Measurements from ENCODE around the gene AARS1.
"Not testable (repeated sequence)": the region's sequence is repeated elsewhere in the genome, so short reads cannot be mapped to it uniquely, and the experiment has no call there.

The AARS1 gene

DNA sequence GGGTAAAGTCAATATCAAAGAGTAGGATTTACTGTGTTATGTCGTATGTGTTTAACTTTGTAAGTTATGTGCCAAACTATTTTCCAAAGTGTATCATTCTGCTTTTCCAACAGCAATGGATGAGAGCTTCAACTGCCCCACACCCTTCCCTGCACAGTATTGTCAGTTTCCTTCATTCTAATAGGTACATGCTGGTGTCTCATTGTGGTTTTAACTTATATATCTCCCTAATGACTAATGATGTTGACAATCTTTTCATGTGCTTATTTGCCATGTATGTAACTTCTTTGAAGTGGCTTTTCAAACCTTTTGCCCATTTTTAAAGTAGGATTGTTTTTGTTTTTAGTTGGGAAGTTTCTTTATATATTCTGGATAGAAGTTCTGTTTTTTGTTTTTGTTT, 13.4 kb upstream of the AARS1 start:
- no peak overlapping the region for H3K27ac ChIP-seq (ENCODE audit: low read depth, low read length)
- no peak overlapping the region for H2AFZ ChIP-seq (ENCODE audit: low read length, unreplicated experiment)
- H3K27me3 ChIP-seq (ENCODE audit: insufficient read depth, low read length), result no peaks in the 10 kb centered on the region
- H3K4me1 ChIP-seq (ENCODE audit: control insufficient read depth, insufficient read depth, low read length, unreplicated experiment), result peaks cover 6% of the 10 kb centered on the region
- peaks cover 59% of the 10 kb centered on the region for H3K79me2 ChIP-seq (ENCODE audit: control insufficient read depth, insufficient read depth, low read length, unreplicated experiment)
- no peak overlapping the region for H3K4me3 ChIP-seq (ENCODE audit: low read depth, low read length)
- peaks cover 11% of the 10 kb centered on the region for H3K36me3 ChIP-seq (ENCODE audit: insufficient read depth, low read length)

DNA sequence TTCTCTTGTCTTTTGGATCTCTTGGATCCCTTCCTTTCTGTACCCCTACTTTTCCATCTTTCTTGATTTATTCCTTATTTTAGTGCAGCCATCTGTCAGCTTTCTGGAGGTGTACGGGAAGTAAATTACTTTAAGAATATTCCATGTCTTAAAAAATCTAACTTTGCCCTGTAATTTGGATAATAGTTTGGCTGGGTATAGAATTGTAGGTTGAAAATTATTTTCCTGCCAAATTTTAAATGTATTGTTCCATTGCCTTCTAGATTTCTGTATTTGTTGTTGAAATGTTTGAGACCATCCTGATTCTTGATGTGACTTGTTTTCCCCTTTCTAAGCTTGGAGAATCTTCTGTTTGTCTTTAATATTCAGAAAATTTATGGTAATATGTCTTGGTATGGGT, 11.8 kb upstream of the AARS1 start:
- peaks cover 47% of the 10 kb centered on the region for H3K79me2 ChIP-seq (ENCODE audit: control insufficient read depth, insufficient read depth, low read length, unreplicated experiment)
- H3K4me3 ChIP-seq (ENCODE audit: low read depth, low read length), result no peak overlapping the region
- peaks cover 6% of the 10 kb centered on the region for H3K4me1 ChIP-seq (ENCODE audit: control insufficient read depth, insufficient read depth, low read length, unreplicated experiment)
- no peaks in the 10 kb centered on the region for H3K27me3 ChIP-seq (ENCODE audit: insufficient read depth, low read length)
- H2AFZ ChIP-seq (ENCODE audit: low read length, unreplicated experiment), result no peak overlapping the region
- H3K27ac ChIP-seq (ENCODE audit: low read depth, low read length), result no peak overlapping the region
- peaks cover 11% of the 10 kb centered on the region for H3K36me3 ChIP-seq (ENCODE audit: insufficient read depth, low read length)

DNA sequence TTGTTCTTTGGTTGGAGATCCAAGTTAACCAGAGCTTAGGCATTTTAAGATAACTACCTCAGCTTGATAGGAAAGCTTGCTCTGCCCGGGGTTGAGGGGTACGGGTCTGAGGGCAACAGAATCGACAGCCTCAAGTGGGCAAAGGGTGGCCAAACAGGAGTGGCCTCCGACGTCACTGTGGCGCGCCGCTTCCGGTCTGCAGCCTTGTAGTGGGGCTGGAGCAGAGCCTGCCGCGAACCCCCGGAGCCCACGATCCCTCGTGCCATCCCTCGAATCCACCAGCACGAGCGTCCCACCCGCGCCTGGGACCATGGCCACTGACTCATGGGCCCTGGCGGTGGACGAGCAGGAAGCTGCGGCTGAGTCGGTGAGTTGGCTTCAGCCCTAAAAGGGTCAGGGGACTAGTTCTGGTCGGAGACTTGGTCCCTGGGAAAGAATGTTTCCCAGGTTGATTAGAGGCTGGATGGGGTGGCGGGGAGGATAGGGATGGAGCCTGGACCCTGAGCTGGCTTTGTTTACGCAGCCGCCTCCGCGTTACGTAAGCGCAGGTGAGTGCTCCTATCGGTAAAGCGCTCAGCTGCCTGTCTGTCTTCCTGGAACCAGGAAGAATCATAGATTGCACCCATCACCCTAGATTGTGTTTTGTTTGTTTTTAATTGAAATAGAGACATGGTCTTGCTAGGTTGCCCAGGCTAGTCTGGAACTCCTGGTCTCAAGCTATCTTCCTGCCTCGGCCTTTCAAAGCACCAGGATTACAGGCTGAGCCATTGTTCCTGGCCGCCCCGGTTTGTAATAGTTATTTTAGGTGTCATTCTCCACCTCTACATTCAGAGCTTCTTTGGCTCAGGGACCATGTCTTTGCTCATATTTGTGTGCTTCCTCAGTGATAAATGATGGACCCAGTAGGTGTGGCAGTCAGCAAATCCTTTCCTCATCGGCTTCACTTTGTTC, 10.0 kb upstream of the AARS1 start, which contains the start of gene DDX19B:
DDX19B (plus strand) TSS at position 199 of the 951 bp plus-strand sequence; CDS start at position 311, 112 bp downstream.
- Histone ChIP-seq H3K4me1 (ENCODE audit: control insufficient read depth, insufficient read depth, low read length, unreplicated experiment) (no peaks in the 10 kb centered on the region), H3K27me3 (ENCODE audit: insufficient read depth, low read length) (no peaks in the 10 kb centered on the region), H3K79me2 (ENCODE audit: control insufficient read depth, insufficient read depth, low read length, unreplicated experiment) (peaks cover 35% of the 10 kb centered on the region), H3K4me3 (ENCODE audit: low read depth, low read length) (peak within 1 kb of the TSS; percentile 98), H2AFZ (ENCODE audit: low read length, unreplicated experiment) (peak within 1 kb of the TSS; percentile 97), H3K36me3 (ENCODE audit: insufficient read depth, low read length) (peaks cover 11% of the 10 kb centered on the region), H3K27ac (ENCODE audit: low read depth, low read length) (peak within 1 kb of the TSS; percentile 76)

DNA sequence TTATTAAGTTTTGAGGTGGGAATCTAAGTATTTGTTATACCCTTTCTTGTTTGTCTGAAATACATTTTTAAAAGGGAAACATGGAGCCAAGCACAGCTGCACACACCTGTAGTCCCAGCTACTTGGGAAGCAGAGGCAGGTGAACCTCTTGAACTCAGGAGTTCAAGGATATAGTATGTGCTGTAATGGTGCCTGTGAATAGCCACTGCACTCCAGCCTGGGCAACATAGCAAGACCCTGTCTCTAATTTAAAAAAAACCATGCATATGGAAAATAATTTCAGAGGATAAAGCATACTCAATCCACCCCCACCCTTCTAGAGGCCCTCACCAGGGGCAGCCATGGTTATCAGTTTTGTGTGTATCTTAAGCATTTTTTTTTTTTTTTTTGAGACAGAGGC, 6.3 kb upstream of the AARS1 start:
- Histone ChIP-seq H3K4me1 (ENCODE audit: control insufficient read depth, insufficient read depth, low read length, unreplicated experiment) (no peaks in the 10 kb centered on the region), H3K36me3 (ENCODE audit: insufficient read depth, low read length) (0 out of 2 replicates have a peak, but pooled peaks cover 3% of the 10 kb centered on the region), H2AFZ (ENCODE audit: low read length, unreplicated experiment) (no peak overlapping the region), H3K27ac (ENCODE audit: low read depth, low read length) (no peak overlapping the region), H3K27me3 (ENCODE audit: insufficient read depth, low read length) (no peaks in the 10 kb centered on the region), H3K4me3 (ENCODE audit: low read depth, low read length) (no peak overlapping the region), H3K79me2 (ENCODE audit: control insufficient read depth, insufficient read depth, low read length, unreplicated experiment) (peaks cover 21% of the 10 kb centered on the region)

DNA sequence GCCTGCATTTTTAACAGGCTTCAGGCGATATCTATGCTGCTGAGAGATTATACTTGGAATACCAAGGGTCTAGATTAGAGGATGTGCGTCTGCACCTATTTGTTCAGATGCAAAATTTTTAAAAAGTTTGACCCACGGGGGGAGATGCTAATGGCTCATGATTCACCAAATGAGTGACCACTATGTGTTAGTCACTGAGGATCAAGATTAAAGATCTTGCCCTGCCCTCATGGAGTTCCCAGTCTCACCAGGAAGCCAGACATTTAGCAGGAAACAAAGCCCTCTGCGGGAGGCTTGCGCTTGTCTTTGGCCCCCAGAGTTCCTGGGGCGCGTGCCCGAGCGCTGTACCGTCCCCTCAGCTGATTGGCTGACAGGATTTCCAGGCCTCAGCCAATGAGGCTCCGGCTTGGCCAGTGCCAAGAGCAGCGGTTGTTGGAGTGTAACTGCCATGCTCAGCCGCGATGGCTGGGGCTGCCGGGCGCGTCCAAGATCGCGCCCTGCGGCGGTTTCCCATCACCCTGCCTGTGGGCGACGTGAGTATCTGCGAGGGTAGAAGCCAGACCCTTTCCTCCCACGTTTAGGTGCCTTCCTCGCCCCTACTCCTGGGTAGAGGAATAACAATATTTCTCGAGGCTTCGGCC, 5.2 kb upstream of the AARS1 start:
- Histone ChIP-seq H2AFZ (ENCODE audit: low read length, unreplicated experiment) (no peak overlapping the region), H3K27ac (ENCODE audit: low read depth, low read length) (no peak overlapping the region), H3K27me3 (ENCODE audit: insufficient read depth, low read length) (no peaks in the 10 kb centered on the region), H3K36me3 (ENCODE audit: insufficient read depth, low read length) (no peaks in the 10 kb centered on the region), H3K4me3 (ENCODE audit: low read depth, low read length) (no peak overlapping the region), H3K79me2 (ENCODE audit: control insufficient read depth, insufficient read depth, low read length, unreplicated experiment) (peaks cover 10% of the 10 kb centered on the region), H3K4me1 (ENCODE audit: control insufficient read depth, insufficient read depth, low read length, unreplicated experiment) (no peaks in the 10 kb centered on the region)

DNA sequence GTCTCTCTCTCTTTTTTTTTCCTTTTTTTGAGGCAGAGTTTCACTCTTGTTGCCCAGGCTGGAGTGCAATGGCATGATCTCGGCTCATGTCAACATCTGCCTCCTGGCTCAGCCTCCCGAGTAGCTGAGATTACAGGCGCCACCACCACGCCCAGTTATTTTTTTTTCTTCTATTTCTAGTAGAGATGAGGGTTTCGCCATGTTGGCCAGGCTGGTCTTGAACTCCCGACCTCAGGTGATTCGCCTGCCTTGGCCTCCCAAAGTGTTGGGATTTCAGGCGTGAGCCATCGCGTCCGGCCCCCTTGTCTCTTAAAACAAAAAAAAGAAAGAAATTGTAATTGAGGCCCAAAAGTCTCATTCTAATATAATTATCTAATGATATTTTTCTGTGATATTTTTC, 2.8 kb upstream of the AARS1 start:
- H3K27me3 ChIP-seq (ENCODE audit: insufficient read depth, low read length); H3K27ac ChIP-seq (ENCODE audit: low read depth, low read length); H3K4me3 ChIP-seq (ENCODE audit: low read depth, low read length); H2AFZ ChIP-seq (ENCODE audit: low read length, unreplicated experiment); H3K36me3 ChIP-seq (ENCODE audit: insufficient read depth, low read length); H3K4me1 ChIP-seq (ENCODE audit: control insufficient read depth, insufficient read depth, low read length, unreplicated experiment): not testable (repeated sequence)
- peaks cover 20% of the 10 kb centered on the region for H3K79me2 ChIP-seq (ENCODE audit: control insufficient read depth, insufficient read depth, low read length, unreplicated experiment)

DNA sequence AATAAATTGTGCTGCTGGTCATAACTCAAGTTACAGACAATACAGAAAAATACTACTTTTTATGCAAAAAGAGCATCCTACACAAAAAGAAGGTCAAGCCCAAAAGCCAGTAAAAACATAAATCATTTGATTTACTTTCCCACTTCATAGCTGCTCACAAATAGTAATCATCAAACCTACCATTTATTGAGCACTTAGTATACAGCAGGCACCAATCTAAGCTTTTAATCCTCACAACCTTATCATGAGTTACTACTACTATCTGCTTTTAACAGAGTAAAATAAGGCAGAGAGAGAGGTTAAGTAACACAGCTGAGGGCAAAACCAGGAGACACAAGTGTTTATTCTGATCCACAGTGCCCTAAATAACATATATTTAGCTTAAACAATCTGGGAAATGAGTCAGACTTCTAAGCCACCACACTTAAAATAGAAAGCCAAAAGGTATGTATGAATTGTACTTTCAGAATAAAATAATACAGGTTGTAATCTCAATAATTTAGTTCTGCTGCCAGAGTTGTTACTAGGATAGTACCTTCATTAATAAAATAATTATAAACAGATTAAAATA, 1.7 kb upstream of the AARS1 start:
- Histone ChIP-seq H3K27ac (ENCODE audit: low read depth, low read length) (no peak overlapping the region), H3K36me3 (ENCODE audit: insufficient read depth, low read length) (peaks cover 3% of the 10 kb centered on the region), H2AFZ (ENCODE audit: low read length, unreplicated experiment) (no peak overlapping the region), H3K79me2 (ENCODE audit: control insufficient read depth, insufficient read depth, low read length, unreplicated experiment) (peaks cover 27% of the 10 kb centered on the region), H3K4me1 (ENCODE audit: control insufficient read depth, insufficient read depth, low read length, unreplicated experiment) (peaks cover 6% of the 10 kb centered on the region), H3K27me3 (ENCODE audit: insufficient read depth, low read length) (no peaks in the 10 kb centered on the region), H3K4me3 (ENCODE audit: low read depth, low read length) (no peak overlapping the region)

DNA sequence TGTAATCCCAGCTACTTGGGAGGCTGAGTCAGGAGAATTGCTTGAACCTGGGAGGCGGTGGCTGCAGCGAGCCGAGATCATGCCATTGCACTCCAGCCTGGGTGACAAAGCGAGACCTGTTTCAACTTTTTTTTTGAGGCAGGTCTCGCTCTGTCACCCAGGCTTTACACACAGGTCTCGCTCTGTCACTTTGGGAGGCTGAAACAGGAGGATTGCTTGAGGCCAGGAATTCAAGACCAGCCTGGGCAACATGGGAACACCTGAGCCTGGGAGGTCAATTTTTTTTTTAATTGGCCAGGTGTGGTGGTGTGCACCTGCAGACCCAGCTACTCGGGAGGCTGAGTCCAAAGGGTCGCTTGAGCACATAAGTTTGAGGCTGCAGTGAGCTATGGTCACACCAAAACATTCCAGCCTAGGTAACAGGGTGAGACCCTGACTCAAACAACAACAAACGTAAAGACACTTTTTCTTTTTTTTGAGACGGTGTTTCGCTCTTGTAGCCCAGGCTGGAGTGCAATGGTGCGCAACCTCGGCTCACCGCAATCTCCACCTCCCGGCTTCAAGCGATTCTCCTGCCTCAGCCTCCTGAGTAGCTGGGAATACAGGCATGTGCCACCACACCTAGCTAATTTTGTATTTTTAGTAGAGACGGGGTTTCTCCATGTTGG, 1.9 kb downstream of the AARS1 start:
- Histone ChIP-seq H3K4me3 (ENCODE audit: low read depth, low read length) (peak overlapping the region; percentile 84), H3K79me2 (ENCODE audit: control insufficient read depth, insufficient read depth, low read length, unreplicated experiment) (peaks cover 60% of the 10 kb centered on the region), H3K36me3 (ENCODE audit: insufficient read depth, low read length) (peaks cover 24% of the 10 kb centered on the region)
- not testable (repeated sequence) for H2AFZ ChIP-seq (ENCODE audit: low read length, unreplicated experiment); H3K27ac ChIP-seq (ENCODE audit: low read depth, low read length); H3K27me3 ChIP-seq (ENCODE audit: insufficient read depth, low read length); H3K4me1 ChIP-seq (ENCODE audit: control insufficient read depth, insufficient read depth, low read length, unreplicated experiment)

DNA sequence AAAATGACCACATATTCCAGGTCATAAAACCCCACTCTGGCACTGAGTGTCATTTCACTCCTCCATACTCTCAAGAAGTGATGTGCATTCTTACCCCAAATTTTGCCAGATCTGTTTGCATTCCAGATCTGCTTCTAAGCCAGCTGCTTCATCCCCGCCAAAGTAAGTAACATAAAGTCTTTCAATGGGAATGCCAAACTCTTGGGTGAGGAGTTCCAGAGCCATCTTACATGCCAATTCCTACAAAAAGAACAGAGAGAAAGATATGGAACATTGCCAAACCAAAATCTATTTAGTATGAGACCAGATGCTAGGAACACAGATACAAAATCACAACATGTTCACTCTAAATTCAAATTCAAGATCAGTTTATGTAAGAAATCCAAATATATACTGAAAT, 12.9 kb downstream of the AARS1 start:
- Histone ChIP-seq H3K27ac (ENCODE audit: low read depth, low read length) (no peak overlapping the region), H2AFZ (ENCODE audit: low read length, unreplicated experiment) (no peak overlapping the region), H3K36me3 (ENCODE audit: insufficient read depth, low read length) (peaks cover 19% of the 10 kb centered on the region), H3K79me2 (ENCODE audit: control insufficient read depth, insufficient read depth, low read length, unreplicated experiment) (peaks cover 11% of the 10 kb centered on the region), H3K4me3 (ENCODE audit: low read depth, low read length) (no peak overlapping the region), H3K4me1 (ENCODE audit: control insufficient read depth, insufficient read depth, low read length, unreplicated experiment) (no peaks in the 10 kb centered on the region), H3K27me3 (ENCODE audit: insufficient read depth, low read length) (no peaks in the 10 kb centered on the region)

DNA sequence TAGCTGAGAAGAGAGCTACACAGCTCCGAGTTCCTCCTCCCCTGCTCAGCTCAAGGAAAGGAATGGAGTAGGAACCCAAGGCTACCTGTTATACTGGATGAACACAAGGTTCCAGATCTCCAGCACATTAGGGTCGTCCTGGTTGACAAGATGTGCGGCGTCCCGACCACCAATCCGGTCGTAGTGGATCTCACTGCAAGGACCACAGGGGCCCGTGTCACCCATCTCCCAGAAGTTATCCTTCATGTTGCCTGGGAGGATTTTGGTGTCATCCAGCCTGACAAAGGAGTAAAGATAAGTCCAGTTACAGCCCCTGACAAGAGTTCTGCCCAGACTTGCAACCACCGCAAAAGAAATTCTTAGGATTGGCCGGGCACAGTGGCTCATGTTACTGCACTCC, 17.6 kb downstream of the AARS1 start:
- Histone ChIP-seq H3K4me3 (ENCODE audit: low read depth, low read length) (no peak overlapping the region), H3K36me3 (ENCODE audit: insufficient read depth, low read length) (peaks cover 12% of the 10 kb centered on the region), H3K27ac (ENCODE audit: low read depth, low read length) (no peak overlapping the region), H3K79me2 (ENCODE audit: control insufficient read depth, insufficient read depth, low read length, unreplicated experiment) (no peaks in the 10 kb centered on the region), H2AFZ (ENCODE audit: low read length, unreplicated experiment) (no peak overlapping the region), H3K27me3 (ENCODE audit: insufficient read depth, low read length) (no peaks in the 10 kb centered on the region), H3K4me1 (ENCODE audit: control insufficient read depth, insufficient read depth, low read length, unreplicated experiment) (no peaks in the 10 kb centered on the region)
